Measurements from ENCODE around the gene B3GAT3. TPM values are rescaled to one million over a fixed set of nuclear protein-coding genes. Genes with fewer than 3 reads are reported as not detected.

B3GAT3 gene
- total and polyA plus RNA-seq, 10 of the 15 experiments (the other 5 are each of a cell fraction or from before 2014, with no cell fraction given), result 0.31 to 52.7 (median 29.8) TPM

DNA sequence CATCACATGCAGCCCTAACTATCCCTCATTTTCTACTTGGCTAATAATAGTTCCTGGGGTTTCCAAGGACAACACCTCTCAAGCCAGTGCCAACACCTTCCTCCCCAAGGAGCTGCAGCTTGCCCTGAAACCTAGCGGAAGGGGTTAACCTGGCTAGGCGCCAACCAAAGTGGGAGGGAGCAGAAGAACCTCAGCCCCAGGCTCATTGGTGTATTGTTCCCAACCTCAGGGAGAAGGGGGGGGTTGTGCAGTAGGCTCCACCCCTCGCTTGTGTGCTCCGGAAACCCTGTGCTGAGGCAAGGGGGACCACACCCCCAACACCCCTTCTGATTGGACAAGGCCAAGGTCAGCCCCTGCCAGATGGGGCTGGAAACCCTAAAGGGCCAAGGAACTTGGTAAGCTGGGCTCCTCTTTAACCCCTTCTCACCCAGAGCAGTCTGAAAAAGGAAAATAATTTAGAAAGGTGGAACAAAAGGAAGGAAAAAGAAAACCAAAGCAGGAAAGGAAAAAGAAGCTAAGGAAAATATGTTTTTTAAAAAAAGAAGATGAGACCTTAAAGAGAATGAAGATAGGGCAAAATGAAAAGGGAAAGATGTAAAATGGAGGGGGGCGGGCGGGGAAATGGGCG lies 22.6 kb downstream of the B3GAT3 start (continued):
- TF ChIP-seq, protein P1, sequence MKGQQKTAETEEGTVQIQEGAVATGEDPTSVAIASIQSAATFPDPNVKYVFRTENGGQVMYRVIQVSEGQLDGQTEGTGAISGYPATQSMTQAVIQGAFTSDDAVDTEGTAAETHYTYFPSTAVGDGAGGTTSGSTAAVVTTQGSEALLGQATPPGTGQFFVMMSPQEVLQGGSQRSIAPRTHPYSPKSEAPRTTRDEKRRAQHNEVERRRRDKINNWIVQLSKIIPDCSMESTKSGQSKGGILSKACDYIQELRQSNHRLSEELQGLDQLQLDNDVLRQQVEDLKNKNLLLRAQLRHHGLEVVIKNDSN (IDR thresholded peaks at IDR 0.05; ENCODE audit: borderline replicate concordance, extremely low read length, insufficient read depth, low read depth, low read length), result no peak
- no peak for TF ChIP-seq SREBF1 (IDR thresholded peaks at IDR 0.05; ENCODE audit: low read length)
- no peak for TF ChIP-seq LARP7 (IDR thresholded peaks at IDR 0.05)
- no peak for TF ChIP-seq SUZ12 (IDR thresholded peaks at IDR 0.05; ENCODE audit: unreplicated experiment)
- TF ChIP-seq, protein P2, sequence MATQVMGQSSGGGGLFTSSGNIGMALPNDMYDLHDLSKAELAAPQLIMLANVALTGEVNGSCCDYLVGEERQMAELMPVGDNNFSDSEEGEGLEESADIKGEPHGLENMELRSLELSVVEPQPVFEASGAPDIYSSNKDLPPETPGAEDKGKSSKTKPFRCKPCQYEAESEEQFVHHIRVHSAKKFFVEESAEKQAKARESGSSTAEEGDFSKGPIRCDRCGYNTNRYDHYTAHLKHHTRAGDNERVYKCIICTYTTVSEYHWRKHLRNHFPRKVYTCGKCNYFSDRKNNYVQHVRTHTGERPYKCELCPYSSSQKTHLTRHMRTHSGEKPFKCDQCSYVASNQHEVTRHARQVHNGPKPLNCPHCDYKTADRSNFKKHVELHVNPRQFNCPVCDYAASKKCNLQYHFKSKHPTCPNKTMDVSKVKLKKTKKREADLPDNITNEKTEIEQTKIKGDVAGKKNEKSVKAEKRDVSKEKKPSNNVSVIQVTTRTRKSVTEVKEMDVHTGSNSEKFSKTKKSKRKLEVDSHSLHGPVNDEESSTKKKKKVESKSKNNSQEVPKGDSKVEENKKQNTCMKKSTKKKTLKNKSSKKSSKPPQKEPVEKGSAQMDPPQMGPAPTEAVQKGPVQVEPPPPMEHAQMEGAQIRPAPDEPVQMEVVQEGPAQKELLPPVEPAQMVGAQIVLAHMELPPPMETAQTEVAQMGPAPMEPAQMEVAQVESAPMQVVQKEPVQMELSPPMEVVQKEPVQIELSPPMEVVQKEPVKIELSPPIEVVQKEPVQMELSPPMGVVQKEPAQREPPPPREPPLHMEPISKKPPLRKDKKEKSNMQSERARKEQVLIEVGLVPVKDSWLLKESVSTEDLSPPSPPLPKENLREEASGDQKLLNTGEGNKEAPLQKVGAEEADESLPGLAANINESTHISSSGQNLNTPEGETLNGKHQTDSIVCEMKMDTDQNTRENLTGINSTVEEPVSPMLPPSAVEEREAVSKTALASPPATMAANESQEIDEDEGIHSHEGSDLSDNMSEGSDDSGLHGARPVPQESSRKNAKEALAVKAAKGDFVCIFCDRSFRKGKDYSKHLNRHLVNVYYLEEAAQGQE (IDR thresholded peaks at IDR 0.05; ENCODE audit: low read depth, low read length), result no peak
- TF ChIP-seq, protein P3, sequence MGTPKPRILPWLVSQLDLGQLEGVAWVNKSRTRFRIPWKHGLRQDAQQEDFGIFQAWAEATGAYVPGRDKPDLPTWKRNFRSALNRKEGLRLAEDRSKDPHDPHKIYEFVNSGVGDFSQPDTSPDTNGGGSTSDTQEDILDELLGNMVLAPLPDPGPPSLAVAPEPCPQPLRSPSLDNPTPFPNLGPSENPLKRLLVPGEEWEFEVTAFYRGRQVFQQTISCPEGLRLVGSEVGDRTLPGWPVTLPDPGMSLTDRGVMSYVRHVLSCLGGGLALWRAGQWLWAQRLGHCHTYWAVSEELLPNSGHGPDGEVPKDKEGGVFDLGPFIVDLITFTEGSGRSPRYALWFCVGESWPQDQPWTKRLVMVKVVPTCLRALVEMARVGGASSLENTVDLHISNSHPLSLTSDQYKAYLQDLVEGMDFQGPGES (IDR thresholded peaks at IDR 0.05), result no peak
- no peak for TF ChIP-seq ZNF24 (IDR thresholded peaks at IDR 0.05)
- TF ChIP-seq, protein P4, sequence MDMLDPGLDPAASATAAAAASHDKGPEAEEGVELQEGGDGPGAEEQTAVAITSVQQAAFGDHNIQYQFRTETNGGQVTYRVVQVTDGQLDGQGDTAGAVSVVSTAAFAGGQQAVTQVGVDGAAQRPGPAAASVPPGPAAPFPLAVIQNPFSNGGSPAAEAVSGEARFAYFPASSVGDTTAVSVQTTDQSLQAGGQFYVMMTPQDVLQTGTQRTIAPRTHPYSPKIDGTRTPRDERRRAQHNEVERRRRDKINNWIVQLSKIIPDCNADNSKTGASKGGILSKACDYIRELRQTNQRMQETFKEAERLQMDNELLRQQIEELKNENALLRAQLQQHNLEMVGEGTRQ (IDR thresholded peaks at IDR 0.05; ENCODE audit: borderline replicate concordance, low read depth, low read length), result no peak
- TF ChIP-seq, protein P5, sequence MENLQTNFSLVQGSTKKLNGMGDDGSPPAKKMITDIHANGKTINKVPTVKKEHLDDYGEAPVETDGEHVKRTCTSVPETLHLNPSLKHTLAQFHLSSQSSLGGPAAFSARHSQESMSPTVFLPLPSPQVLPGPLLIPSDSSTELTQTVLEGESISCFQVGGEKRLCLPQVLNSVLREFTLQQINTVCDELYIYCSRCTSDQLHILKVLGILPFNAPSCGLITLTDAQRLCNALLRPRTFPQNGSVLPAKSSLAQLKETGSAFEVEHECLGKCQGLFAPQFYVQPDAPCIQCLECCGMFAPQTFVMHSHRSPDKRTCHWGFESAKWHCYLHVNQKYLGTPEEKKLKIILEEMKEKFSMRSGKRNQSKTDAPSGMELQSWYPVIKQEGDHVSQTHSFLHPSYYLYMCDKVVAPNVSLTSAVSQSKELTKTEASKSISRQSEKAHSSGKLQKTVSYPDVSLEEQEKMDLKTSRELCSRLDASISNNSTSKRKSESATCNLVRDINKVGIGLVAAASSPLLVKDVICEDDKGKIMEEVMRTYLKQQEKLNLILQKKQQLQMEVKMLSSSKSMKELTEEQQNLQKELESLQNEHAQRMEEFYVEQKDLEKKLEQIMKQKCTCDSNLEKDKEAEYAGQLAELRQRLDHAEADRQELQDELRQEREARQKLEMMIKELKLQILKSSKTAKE (IDR thresholded peaks at IDR 0.05; ENCODE audit: low read depth, poor library complexity, severe bottlenecking), result peak; percentile 23
- TF ChIP-seq, protein P6, sequence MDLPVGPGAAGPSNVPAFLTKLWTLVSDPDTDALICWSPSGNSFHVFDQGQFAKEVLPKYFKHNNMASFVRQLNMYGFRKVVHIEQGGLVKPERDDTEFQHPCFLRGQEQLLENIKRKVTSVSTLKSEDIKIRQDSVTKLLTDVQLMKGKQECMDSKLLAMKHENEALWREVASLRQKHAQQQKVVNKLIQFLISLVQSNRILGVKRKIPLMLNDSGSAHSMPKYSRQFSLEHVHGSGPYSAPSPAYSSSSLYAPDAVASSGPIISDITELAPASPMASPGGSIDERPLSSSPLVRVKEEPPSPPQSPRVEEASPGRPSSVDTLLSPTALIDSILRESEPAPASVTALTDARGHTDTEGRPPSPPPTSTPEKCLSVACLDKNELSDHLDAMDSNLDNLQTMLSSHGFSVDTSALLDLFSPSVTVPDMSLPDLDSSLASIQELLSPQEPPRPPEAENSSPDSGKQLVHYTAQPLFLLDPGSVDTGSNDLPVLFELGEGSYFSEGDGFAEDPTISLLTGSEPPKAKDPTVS (IDR thresholded peaks at IDR 0.05; ENCODE audit: low read depth, low read length), result no peak
- TF ChIP-seq IKZF2 (IDR thresholded peaks at IDR 0.05), result no peak; a peak in 1 of 4 replicates
- TF ChIP-seq ETV6 (conservative IDR thresholded peaks at IDR 0.05 in 1 of 2, IDR thresholded peaks at IDR 0.05 in 1 of 2; ENCODE audit: borderline replicate concordance in 1 of 2, low read depth in 1 of 2), result no peak
- TF ChIP-seq CREB1 (IDR thresholded peaks at IDR 0.05; ENCODE audit: low read depth), result peak; percentile 63; the same call in 1 of the 2 replicates
- TF ChIP-seq NFIC (IDR thresholded peaks at IDR 0.05; ENCODE audit: low read depth, low read length), result no peak
- no peak for TF ChIP-seq TCF3 (IDR thresholded peaks at IDR 0.05; ENCODE audit: borderline replicate concordance, insufficient read depth, low read depth, low read length)
- no peak for TF ChIP-seq RELA (IDR thresholded peaks at IDR 0.05; ENCODE audit: borderline replicate concordance, partially characterized antibody)
- peak; percentile 84 for TF ChIP-seq NR2C1 (IDR thresholded peaks at IDR 0.05)
- TF ChIP-seq PAX5 (IDR thresholded peaks at IDR 0.05; ENCODE audit: borderline replicate concordance, low read depth, low read length), result no peak; the same call in 1 of the 2 replicates
- no peak for TF ChIP-seq SUPT20H (IDR thresholded peaks at IDR 0.05; ENCODE audit: borderline replicate concordance, control insufficient read depth, low read depth, low read length)
